Measurements from ENCODE around the gene TEX19. TPM values are rescaled to one million over a fixed set of nuclear protein-coding genes. Genes with fewer than 3 reads are reported as not detected.
"Not testable (repeated sequence)": the region's sequence is repeated elsewhere in the genome, so short reads cannot be mapped to it uniquely, and the experiment has no call there.

The TEX19 gene
- total RNA-seq, 2 experiments from 2014 or later, result not detected

GRCh38 chr17:82351254-82351712, 7.8 kb upstream of the TEX19 start:
- Mint-ChIP-seq H3K4me3 (no peak overlapping the region), H3K36me3 (ENCODE audit: low read depth) (no peaks in the 10 kb centered on the region), H3K27me3 (ENCODE audit: low read depth) (peaks cover 12% of the 10 kb centered on the region), H3K9me3 (ENCODE audit: insufficient read depth) (no peaks in the 10 kb centered on the region), H3K4me1 (ENCODE audit: low read depth) (peaks cover 8% of the 10 kb centered on the region), H3K27ac (no peak overlapping the region)
- no peak for DNase-seq
- POLR2A ChIA-PET, result no interaction called here
- ATAC-seq, result peak; percentile 7
- CTCF ChIA-PET, result interaction anchor here (0.8 to 4.0 kb wide), 16 partner anchors 17 to 321 kb away, joined by 3 to 19 read pairs (median 5); partner anchors contain the start of genes HEXD, OGFOD3 and SECTM1

GRCh38 chr17:82351713-82352488, 7.1 kb upstream of the TEX19 start:
- peak; percentile 90 for DNase-seq
- Mint-ChIP-seq H3K27ac (no peak overlapping the region), H3K36me3 (ENCODE audit: low read depth) (no peaks in the 10 kb centered on the region), H3K9me3 (ENCODE audit: insufficient read depth) (no peaks in the 10 kb centered on the region), H3K27me3 (ENCODE audit: low read depth) (peaks cover 8% of the 10 kb centered on the region), H3K4me3 (no peak overlapping the region), H3K4me1 (ENCODE audit: low read depth) (peaks cover 2% of the 10 kb centered on the region)
- peak; percentile 87 for ATAC-seq
- CTCF ChIA-PET, result interaction anchor here (0.8 to 4.0 kb wide), 18 partner anchors 14 to 322 kb away, joined by 3 to 19 read pairs (median 5); partner anchors contain the start of genes HEXD, OGFOD3 and SECTM1
- POLR2A ChIA-PET, result interaction anchor here (1.4 kb wide), 1 partner anchor 62 kb away, joined by 5 read pairs; no protein-coding TSS in a partner anchor

- Mint-ChIP-seq H3K27ac (no peak overlapping the region), H3K9me3 (ENCODE audit: insufficient read depth) (no peaks in the 10 kb centered on the region), H3K27me3 (ENCODE audit: low read depth) (peaks cover 11% of the 10 kb centered on the region), H3K4me1 (ENCODE audit: low read depth) (peaks cover 6% of the 10 kb centered on the region), H3K36me3 (ENCODE audit: low read depth) (no peaks in the 10 kb centered on the region), H3K4me3 (no peak overlapping the region)
- ChIA-PET POLR2A (interaction anchor here (1.4 kb wide), 1 partner anchor 61 kb away, joined by 5 read pairs; no protein-coding TSS in a partner anchor), CTCF (interaction anchor here (1.1 kb wide), 1 partner anchor 52 kb away, joined by 3 read pairs; no protein-coding TSS in a partner anchor)
- ATAC-seq, result no peak
- no peak for DNase-seq
Measured at GRCh38 chr17:82353484-82353883, 5.6 kb upstream of the TEX19 start.

GRCh38 chr17:82354804-82355308, 4.2 kb upstream of the TEX19 start:
- H3K9me3 Mint-ChIP-seq (ENCODE audit: insufficient read depth), result no peaks in the 10 kb centered on the region
- peaks cover 11% of the 10 kb centered on the region for H3K4me1 Mint-ChIP-seq (ENCODE audit: low read depth)
- H3K27me3 Mint-ChIP-seq (ENCODE audit: low read depth), result peaks cover 13% of the 10 kb centered on the region
- DNase-seq, result no peak
- H3K27ac Mint-ChIP-seq, result no peak overlapping the region
- ChIA-PET CTCF (no interaction called here), POLR2A (no interaction called here)
- H3K4me3 Mint-ChIP-seq, result no peak overlapping the region
- peaks cover 3% of the 10 kb centered on the region for H3K36me3 Mint-ChIP-seq (ENCODE audit: low read depth)
- ATAC-seq, result no peak

- peaks cover 13% of the 10 kb centered on the region for H3K27me3 Mint-ChIP-seq (ENCODE audit: low read depth)
- H3K4me1 Mint-ChIP-seq (ENCODE audit: low read depth), result peaks cover 11% of the 10 kb centered on the region
- H3K9me3 Mint-ChIP-seq (ENCODE audit: insufficient read depth), result no peaks in the 10 kb centered on the region
- no peak overlapping the region for H3K27ac Mint-ChIP-seq
- CTCF ChIA-PET, result interaction anchor here (1.2 to 3.9 kb wide), 2 partner anchors 58 to 64 kb away, joined by 3 to 11 read pairs; no protein-coding TSS in a partner anchor
- DNase-seq, result no peak
- H3K36me3 Mint-ChIP-seq (ENCODE audit: low read depth), result peaks cover 3% of the 10 kb centered on the region
- POLR2A ChIA-PET, result no interaction called here
- no peak overlapping the region for H3K4me3 Mint-ChIP-seq
- no peak for ATAC-seq
Measured at GRCh38 chr17:82355770-82356427, 3.1 kb upstream of the TEX19 start.

GRCh38 chr17:82356845-82357355, 2.1 kb upstream of the TEX19 start:
- no peak overlapping the region for H3K27ac Mint-ChIP-seq
- peaks cover 10% of the 10 kb centered on the region for H3K4me1 Mint-ChIP-seq (ENCODE audit: low read depth)
- peaks cover 3% of the 10 kb centered on the region for H3K36me3 Mint-ChIP-seq (ENCODE audit: low read depth)
- no peaks in the 10 kb centered on the region for H3K9me3 Mint-ChIP-seq (ENCODE audit: insufficient read depth)
- ChIA-PET CTCF (interaction anchor here (1.2 to 3.9 kb wide), 4 partner anchors 16 to 63 kb away, joined by 3 to 11 read pairs (median 4); no protein-coding TSS in a partner anchor), POLR2A (no interaction called here)
- H3K27me3 Mint-ChIP-seq (ENCODE audit: low read depth), result peaks cover 17% of the 10 kb centered on the region
- no peak for DNase-seq
- no peak for ATAC-seq
- H3K4me3 Mint-ChIP-seq, result no peak overlapping the region

GRCh38 chr17:82357394-82357793, 1.7 kb upstream of the TEX19 start:
- CTCF ChIA-PET, result interaction anchor here (1.2 to 3.9 kb wide), 4 partner anchors 16 to 62 kb away, joined by 3 to 11 read pairs (median 4); no protein-coding TSS in a partner anchor

GRCh38 chr17:82359451-82360074, 516 bp downstream of the TEX19 start:
- ATAC-seq; POLR2A ChIA-PET; H3K4me1 Mint-ChIP-seq (ENCODE audit: low read depth); H3K27ac Mint-ChIP-seq; H3K4me3 Mint-ChIP-seq; H3K36me3 Mint-ChIP-seq (ENCODE audit: low read depth); DNase-seq; H3K9me3 Mint-ChIP-seq (ENCODE audit: insufficient read depth): not testable (repeated sequence)
- H3K27me3 Mint-ChIP-seq (ENCODE audit: low read depth), result peaks cover 23% of the 10 kb centered on the region
- CTCF ChIA-PET, result interaction anchor here (3.9 kb wide), 1 partner anchor 55 kb away, joined by 11 read pairs; no protein-coding TSS in a partner anchor

More at GRCh38 chr17:82357394-82357793, 1.7 kb upstream of the TEX19 start:
- DNase-seq (no peak), ATAC-seq (no peak)
- peaks cover 3% of the 10 kb centered on the region for H3K36me3 Mint-ChIP-seq (ENCODE audit: low read depth)
- H3K27ac Mint-ChIP-seq, result no peak overlapping the region
- H3K9me3 Mint-ChIP-seq (ENCODE audit: insufficient read depth), result no peaks in the 10 kb centered on the region
- H3K27me3 Mint-ChIP-seq (ENCODE audit: low read depth), result peaks cover 19% of the 10 kb centered on the region
- H3K4me1 Mint-ChIP-seq (ENCODE audit: low read depth), result peaks cover 9% of the 10 kb centered on the region
- POLR2A ChIA-PET, result no interaction called here
- H3K4me3 Mint-ChIP-seq, result no peak overlapping the region

GRCh38 chr17:82361885-82362633, 3.0 kb downstream of the TEX19 start:
- no peaks in the 10 kb centered on the region for H3K9me3 Mint-ChIP-seq (ENCODE audit: insufficient read depth)
- ATAC-seq (no peak), DNase-seq (no peak)
- ChIA-PET CTCF (interaction anchor here (1.3 to 1.4 kb wide), 2 partner anchors 9 to 193 kb away, joined by 3 read pairs; no protein-coding TSS in a partner anchor), POLR2A (interaction anchor here (0.7 kb wide), 1 partner anchor 8 kb away, joined by 3 read pairs; no protein-coding TSS in a partner anchor)
- H3K27ac Mint-ChIP-seq, result no peak overlapping the region
- H3K4me3 Mint-ChIP-seq, result no peak overlapping the region
- H3K4me1 Mint-ChIP-seq (ENCODE audit: low read depth), result peaks cover 9% of the 10 kb centered on the region
- peaks cover 3% of the 10 kb centered on the region for H3K36me3 Mint-ChIP-seq (ENCODE audit: low read depth)
- peaks cover 26% of the 10 kb centered on the region for H3K27me3 Mint-ChIP-seq (ENCODE audit: low read depth)

GRCh38 chr17:82365606-82366295, 6.7 kb downstream of the TEX19 start:
- Mint-ChIP-seq H3K9me3 (ENCODE audit: insufficient read depth) (no peaks in the 10 kb centered on the region), H3K27ac (no peak overlapping the region), H3K27me3 (ENCODE audit: low read depth) (peaks cover 38% of the 10 kb centered on the region), H3K36me3 (ENCODE audit: low read depth) (no peaks in the 10 kb centered on the region), H3K4me3 (no peak overlapping the region), H3K4me1 (ENCODE audit: low read depth) (peaks cover 3% of the 10 kb centered on the region)
- POLR2A ChIA-PET, result no interaction called here
- CTCF ChIA-PET, result interaction anchor here (1.4 kb wide), 1 partner anchor 48 kb away, joined by 3 read pairs; no protein-coding TSS in a partner anchor
- no peak for ATAC-seq
- no peak for DNase-seq

Measured in activated CD8-positive, alpha-beta T cell treated with anti-CD3 and anti-CD28 coated beads, Interleukin-2, amount 10 ng/mL, durations not matched to agents 7 days and 5 days (primary cell).